ENCODE results near the gene PSMA2. TPM values are rescaled to one million over a fixed set of nuclear protein-coding genes. Genes with fewer than 3 reads are reported as not detected.

PSMA2 gene
- polyA plus RNA-seq, 3 donors = 51.8 to 294 (median 283) TPM

DNA sequence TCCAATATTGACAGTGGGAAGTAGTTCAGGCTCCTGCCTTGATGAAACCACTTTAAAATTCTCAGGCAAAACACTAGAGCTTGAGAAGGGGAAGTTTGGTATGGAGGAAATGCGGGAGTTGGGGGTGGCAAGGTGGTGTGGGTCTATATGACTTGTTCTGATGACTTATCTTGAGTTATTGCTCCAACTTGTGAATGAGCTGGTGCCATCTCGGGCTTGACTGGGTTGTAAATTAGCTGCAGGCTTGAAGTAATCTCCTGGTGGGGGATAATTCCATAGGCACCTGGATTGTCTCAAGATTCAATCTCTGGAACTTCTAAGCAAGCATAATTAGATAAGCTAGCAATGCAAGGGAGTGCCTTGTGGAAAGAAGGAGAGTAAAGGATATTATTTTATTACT is 29.2 kb upstream of the PSMA2 start:
- Mint-ChIP-seq H3K27me3 (ENCODE audit: low read depth in 3 of 3) (peaks cover 2 to 7% (median 4%) of the 10 kb centered on the region in 3 donors), H3K4me1 (no peaks in the 10 kb centered on the region), H3K27ac (no peak overlapping the region), H3K9me3 (peaks cover 2 to 9% (median 8%) of the 10 kb centered on the region in 7 donors), H3K36me3 (no peaks in the 10 kb centered on the region), H3K4me3 (no peak overlapping the region)
- no peak overlapping the region for H3K4me3 ChIP-seq (replicated peaks in 1 of 3; ENCODE audit: low read depth in 2 of 3, low read length in 3 of 3)
- H3K9me3 ChIP-seq (replicated peaks in 1 of 2; ENCODE audit: control insufficient read depth in 1 of 2, insufficient read depth in 1 of 2, low read length in 2 of 2) = peaks cover 0 to 4% of the 10 kb centered on the region in 2 donors
- no peak overlapping the region for H3K27ac ChIP-seq (ENCODE audit: low read depth in 1 of 2, low read length in 2 of 2)
- no peaks in the 10 kb centered on the region for H4K20me1 ChIP-seq (ENCODE audit: insufficient read depth, low read length)
- no peaks in the 10 kb centered on the region for H3K4me1 ChIP-seq (ENCODE audit: control insufficient read depth in 1 of 2, insufficient read depth in 2 of 2, low read length in 2 of 2)
- TF ChIP-seq, protein P1, sequence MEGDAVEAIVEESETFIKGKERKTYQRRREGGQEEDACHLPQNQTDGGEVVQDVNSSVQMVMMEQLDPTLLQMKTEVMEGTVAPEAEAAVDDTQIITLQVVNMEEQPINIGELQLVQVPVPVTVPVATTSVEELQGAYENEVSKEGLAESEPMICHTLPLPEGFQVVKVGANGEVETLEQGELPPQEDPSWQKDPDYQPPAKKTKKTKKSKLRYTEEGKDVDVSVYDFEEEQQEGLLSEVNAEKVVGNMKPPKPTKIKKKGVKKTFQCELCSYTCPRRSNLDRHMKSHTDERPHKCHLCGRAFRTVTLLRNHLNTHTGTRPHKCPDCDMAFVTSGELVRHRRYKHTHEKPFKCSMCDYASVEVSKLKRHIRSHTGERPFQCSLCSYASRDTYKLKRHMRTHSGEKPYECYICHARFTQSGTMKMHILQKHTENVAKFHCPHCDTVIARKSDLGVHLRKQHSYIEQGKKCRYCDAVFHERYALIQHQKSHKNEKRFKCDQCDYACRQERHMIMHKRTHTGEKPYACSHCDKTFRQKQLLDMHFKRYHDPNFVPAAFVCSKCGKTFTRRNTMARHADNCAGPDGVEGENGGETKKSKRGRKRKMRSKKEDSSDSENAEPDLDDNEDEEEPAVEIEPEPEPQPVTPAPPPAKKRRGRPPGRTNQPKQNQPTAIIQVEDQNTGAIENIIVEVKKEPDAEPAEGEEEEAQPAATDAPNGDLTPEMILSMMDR (IDR thresholded peaks at IDR 0.05) = no peak
- H3K4me2 ChIP-seq (replicated peaks; ENCODE audit: extremely low read depth, low read length, poor library complexity, severe bottlenecking) = no peak overlapping the region
- H3K9ac ChIP-seq (ENCODE audit: insufficient read depth, low read length, poor library complexity, severe bottlenecking) = no peak overlapping the region
- H3K36me3 ChIP-seq (replicated peaks in 1 of 2; ENCODE audit: control insufficient read depth in 1 of 2, insufficient read depth in 2 of 2, low read length in 2 of 2) = no peaks in the 10 kb centered on the region
- no peak for DNase-seq
- H3K27me3 ChIP-seq (ENCODE audit: control insufficient read depth in 2 of 2, insufficient read depth in 2 of 2, low read length in 2 of 2) = no peaks in the 10 kb centered on the region
- H2AFZ ChIP-seq (ENCODE audit: insufficient read depth, low read depth, low read length, poor library complexity, severe bottlenecking) = no peak overlapping the region
- WGBS (ENCODE audit: insufficient coverage) = 27% methylated on average over 2 of the region's 2 CpGs
- H3K79me2 ChIP-seq (ENCODE audit: insufficient read depth, low read length) = no peaks in the 10 kb centered on the region
- intact Hi-C loops (cut with micrococcal nuclease) = no loop called here

DNA sequence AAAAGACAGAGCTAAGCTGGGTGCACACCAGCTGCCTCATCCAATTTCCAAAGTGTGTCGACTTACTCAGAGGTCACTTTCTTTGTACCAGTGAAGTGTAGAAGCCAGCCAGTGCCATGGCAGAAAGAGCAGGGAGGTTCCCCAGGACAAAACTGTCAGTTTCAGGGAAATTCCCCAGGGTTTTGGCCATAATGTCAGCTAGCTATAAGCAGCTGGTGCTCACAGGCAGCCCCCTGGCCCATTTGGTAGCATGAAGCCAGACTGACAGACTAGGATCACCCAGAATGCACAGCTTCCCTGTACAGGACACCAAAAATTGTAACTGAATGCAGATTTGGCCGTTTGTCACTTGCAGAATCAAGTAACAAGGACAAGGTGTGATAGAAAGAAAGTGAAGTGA is 28.8 kb upstream of the PSMA2 start:
- Mint-ChIP-seq H3K4me1 (no peaks in the 10 kb centered on the region), H3K9me3 (peaks cover 2 to 11% (median 8%) of the 10 kb centered on the region in 7 donors), H3K4me3 (no peak overlapping the region), H3K36me3 (no peaks in the 10 kb centered on the region), H3K27ac (no peak overlapping the region), H3K27me3 (ENCODE audit: low read depth in 3 of 3) (peaks cover 0 to 7% (median 4%) of the 10 kb centered on the region in 3 donors)
- intact Hi-C loops (cut with micrococcal nuclease) = no loop called here
- H3K4me1 ChIP-seq (ENCODE audit: control insufficient read depth in 1 of 2, insufficient read depth in 2 of 2, low read length in 2 of 2) = no peaks in the 10 kb centered on the region
- H3K4me2 ChIP-seq (replicated peaks; ENCODE audit: extremely low read depth, low read length, poor library complexity, severe bottlenecking) = no peak overlapping the region
- peaks cover 0 to 4% of the 10 kb centered on the region in 2 donors for H3K9me3 ChIP-seq (replicated peaks in 1 of 2; ENCODE audit: control insufficient read depth in 1 of 2, insufficient read depth in 1 of 2, low read length in 2 of 2)
- 39% methylated on average over 2 of the region's 2 CpGs for WGBS (ENCODE audit: insufficient coverage)
- no peak overlapping the region for H3K9ac ChIP-seq (ENCODE audit: insufficient read depth, low read length, poor library complexity, severe bottlenecking)
- H2AFZ ChIP-seq (ENCODE audit: insufficient read depth, low read depth, low read length, poor library complexity, severe bottlenecking) = no peak overlapping the region
- no peaks in the 10 kb centered on the region for H3K27me3 ChIP-seq (ENCODE audit: control insufficient read depth in 2 of 2, insufficient read depth in 2 of 2, low read length in 2 of 2)
- H3K4me3 ChIP-seq (replicated peaks in 1 of 3; ENCODE audit: low read depth in 2 of 3, low read length in 3 of 3) = no peak overlapping the region
- no peak overlapping the region for H3K27ac ChIP-seq (ENCODE audit: low read depth in 1 of 2, low read length in 2 of 2)
- TF ChIP-seq, protein P1 (IDR thresholded peaks at IDR 0.05) = no peak
- H4K20me1 ChIP-seq (ENCODE audit: insufficient read depth, low read length) = no peaks in the 10 kb centered on the region
- no peak for DNase-seq
- no peaks in the 10 kb centered on the region for H3K79me2 ChIP-seq (ENCODE audit: insufficient read depth, low read length)
- H3K36me3 ChIP-seq (replicated peaks in 1 of 2; ENCODE audit: control insufficient read depth in 1 of 2, insufficient read depth in 2 of 2, low read length in 2 of 2) = no peaks in the 10 kb centered on the region
